Measurements from ENCODE around the gene FAM167B.
A peak's percentile ranks its signal among the peaks of the same experiment; 100 is the strongest.

The FAM167B gene

DNA sequence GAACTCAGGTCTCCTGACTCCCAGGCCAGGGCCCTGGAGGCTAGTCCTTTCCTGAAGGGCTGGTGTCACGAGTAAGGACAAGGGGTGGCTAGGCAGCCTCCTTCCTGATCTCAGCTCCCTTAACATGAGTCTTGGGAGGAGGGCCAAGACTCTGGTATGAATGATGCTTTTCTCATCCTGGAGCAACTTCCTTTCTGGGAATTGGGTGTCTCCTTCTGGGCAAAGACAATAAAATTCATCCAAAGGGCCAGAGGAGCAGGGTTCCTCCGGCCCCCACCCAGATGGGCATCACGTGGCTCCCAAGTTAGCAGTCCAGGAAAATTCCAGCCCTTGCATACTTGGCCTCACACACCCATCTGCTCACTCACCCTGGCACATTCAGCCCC is at the start of gene FAM167B:
Gene FAM167B (plus strand): TSS at position 335 of the 386 bp plus-strand sequence. CDS start 200 bp downstream, outside the sequence.
- DNase-seq (ENCODE audit: low read depth in 2 of 2), result no peak

DNA sequence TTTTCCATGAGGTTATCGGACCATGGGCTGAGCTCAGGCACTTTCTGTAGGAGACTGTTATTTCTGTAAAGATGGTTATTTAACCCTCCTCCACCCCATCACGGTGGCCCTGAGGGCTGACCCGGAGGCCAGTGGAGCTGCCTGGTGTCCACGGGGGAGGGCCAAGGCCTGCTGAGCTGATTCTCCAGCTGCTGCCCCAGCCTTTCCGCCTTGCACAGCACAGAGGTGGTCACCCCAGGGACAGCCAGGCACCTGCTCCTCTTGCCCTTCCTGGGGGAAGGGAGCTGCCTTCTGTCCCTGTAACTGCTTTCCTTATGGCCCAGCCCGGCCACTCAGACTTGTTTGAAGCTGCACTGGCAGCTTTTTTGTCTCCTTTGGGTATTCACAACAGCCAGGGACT is 49.2 kb upstream of the FAM167B start:
- DNase-seq (ENCODE audit: low read depth in 2 of 2), result no peak

DNA sequence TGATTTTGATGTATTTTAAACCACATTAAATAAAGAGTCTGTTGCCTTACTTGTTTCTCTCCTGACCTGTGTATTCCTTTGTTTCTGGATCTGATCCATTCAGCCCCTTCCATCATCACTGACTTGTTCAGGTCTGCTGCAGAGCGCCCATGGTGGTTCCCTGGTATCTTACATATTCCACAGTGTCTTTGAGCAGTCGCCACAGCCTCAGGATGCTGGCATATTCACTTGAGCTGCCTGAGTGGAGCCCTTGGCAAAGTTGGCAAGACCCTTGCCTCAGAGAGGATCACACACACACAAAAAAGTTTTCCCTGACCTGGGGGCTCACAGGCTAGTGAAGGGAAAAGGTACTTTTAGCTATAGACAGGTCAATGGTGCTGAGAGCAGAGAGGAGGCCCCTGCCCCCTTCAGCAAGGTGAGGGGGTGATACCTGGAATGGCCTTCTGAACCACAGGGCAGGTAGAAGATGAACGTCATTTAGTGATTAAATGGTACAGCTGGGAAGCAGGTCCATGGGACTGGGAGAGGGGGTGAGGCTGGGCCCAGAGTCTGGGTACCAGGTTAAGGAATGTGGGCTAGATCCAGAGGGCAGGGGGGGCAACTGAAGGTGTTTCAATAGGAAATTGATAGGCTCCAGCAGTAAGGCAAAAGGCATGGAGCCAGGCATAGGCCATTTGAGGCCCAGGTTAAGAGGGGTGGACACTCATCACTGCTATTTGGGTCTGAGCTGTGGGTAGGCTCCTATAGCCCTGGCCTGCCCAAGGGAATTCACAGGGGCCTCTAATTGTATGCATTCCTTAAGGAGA is 48.6 kb upstream of the FAM167B start:
- DNase-seq (ENCODE audit: low read depth in 2 of 2), result no peak

DNA sequence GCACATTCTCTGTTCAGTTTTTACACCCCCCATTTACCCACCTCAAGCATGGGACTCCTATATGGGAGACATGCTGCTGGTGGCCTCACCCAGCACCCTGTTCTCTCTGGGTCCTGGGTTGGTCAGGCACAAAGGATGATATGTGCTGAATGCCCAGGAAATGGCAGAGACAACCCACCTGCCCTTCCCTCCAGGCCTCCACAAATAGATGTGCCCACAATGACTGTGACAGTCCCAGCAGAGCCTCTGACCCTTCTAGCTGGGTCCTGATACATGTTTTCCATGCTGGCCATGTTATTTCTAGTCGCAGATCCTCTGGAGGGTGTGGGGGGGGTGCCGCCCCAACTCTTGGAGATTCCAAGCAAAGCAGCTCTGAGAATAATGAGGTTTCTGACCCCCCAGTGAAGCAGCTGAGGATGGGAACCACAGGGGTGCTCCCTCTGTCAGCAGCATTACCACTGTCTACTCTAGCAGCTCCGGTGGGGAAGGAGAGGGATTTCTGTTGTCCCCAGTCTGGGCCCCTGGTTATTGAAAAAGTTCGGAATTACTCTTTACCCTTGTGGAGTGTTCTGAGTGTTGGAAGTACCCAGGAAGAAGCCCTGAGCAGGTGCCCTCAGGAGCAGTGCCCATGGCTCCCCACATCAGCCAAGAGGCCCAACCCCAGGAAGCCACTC is 47.8 kb upstream of the FAM167B start:
- no peak for DNase-seq (ENCODE audit: low read depth in 2 of 2)

DNA sequence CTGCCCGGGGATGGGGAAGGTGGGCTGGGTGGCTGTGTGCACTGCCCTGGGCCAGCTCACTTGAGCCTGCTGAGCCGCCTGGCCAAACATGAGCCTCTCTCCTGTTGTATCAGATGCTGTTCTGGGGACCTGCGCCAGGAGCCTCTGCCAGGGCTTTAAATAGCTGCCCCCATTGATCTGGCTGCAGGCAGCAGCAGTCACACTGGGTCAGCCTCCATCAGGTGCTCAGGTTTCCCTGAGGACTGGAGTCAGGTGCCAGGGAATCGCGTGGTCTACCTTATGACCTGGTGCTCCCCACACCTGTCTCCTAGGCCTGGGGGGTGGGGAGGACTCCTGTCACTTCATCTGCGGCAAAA is 47.3 kb upstream of the FAM167B start:
- no peak for DNase-seq (ENCODE audit: low read depth in 2 of 2)

DNA sequence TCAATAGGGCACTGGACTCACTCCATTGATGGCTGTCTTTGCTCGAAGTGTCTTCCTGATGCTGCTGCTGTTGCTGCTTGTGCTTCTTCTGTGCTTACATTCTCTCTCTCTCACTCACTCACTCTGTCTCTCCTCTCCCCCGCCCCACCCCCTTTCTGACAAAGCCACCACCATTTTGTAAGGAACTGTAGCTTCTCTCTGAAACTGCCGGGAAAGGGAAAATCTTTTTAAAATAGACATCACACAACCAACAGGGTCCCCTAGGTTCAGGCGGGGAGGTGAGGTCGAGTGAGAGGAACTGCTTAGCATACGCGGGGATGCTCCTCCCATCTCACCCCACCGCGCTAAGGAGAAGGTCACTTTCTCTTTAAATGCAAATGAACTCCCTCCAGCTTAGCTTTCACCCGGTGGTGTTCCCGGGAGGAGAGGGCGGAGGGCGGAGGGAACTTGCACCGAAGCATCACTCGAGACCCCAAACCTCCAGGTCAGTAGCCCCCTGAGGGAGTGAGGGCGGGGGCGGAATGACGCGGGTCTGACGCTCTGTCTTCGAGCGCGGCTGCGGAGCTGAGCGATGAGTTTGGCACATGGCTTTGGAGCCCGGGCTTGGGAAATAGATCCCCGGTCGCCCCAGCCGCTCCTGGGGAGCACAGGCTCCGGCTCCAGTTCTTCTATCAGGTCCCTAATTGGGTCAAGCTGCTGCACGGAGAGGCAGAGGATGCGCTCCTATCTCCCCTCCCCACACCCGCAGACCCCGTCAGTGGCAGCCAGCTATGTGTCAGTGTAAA is 46.6 kb upstream of the FAM167B start, which contains the start of gene CCDC28B:
Gene CCDC28B (plus strand): TSS at position 370 of the 785 bp plus-strand sequence. CDS start 1,341 bp downstream, outside the sequence.
- DNase-seq (ENCODE audit: low read depth in 2 of 2), result peak; percentile 19 to 49

DNA sequence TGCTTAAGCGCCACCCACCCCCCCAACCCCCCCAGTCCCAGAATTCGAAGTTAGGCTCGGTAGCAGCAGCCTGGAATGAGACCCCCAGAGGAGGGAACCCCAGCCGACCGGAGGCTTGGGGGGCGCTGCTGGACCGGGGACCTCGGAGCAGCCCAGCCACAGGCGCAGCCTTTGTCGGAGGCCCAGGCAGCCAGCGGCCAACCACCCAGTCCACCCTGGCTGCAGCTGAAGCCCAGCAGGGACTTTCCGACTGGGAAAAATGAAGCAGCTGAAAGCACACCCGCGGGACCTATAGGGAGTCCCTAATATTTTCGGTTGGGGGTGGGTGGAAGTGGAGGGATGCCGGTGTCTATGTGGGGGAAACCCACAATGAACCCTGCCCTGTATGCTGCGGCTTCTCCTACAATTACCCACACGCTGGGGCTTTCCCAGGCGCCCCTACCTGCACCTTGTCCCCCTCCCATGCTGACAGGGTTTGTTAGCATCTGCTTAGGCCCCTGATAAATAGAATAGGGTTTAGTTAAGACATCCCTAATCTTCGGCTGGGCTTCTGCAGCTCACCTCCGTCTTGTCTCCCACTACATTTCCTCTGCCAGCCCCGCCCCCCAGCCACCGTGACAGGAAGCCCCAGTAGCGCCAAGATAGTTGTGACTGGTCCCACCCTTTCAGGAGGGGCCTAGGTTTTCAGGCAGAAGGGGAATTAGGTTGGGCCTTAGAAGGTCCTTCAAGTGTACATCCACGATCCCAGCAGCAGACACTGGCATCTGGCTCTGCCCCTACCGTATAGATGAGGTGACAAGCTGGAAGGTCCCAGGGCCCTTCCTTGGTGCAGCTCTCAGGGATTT is 45.8 kb upstream of the FAM167B start:
- peak; percentile 55 to 69 for DNase-seq (ENCODE audit: low read depth in 2 of 2)

DNA sequence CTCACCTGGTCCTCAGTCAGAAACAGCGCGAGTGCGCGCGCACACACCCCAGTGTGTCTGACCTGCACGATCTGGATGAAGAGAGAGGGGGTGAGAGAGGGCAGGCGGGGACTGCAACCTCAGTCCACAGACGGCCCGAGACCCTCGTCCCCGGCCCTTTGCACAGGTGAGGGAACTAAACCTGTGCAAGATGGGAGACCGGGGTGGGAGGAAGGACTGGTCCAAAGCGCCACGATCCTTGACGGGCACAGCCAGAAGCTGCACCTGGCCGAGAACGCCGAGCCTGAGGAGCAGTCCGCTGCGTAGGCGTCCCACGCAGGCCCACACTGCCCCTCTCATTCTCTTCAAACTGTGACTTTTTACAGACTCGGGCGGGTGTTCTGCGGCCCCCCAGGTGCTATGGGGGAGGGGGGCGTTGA is 42.1 kb upstream of the FAM167B start:
- no peak for DNase-seq (ENCODE audit: low read depth in 2 of 2)

DNA sequence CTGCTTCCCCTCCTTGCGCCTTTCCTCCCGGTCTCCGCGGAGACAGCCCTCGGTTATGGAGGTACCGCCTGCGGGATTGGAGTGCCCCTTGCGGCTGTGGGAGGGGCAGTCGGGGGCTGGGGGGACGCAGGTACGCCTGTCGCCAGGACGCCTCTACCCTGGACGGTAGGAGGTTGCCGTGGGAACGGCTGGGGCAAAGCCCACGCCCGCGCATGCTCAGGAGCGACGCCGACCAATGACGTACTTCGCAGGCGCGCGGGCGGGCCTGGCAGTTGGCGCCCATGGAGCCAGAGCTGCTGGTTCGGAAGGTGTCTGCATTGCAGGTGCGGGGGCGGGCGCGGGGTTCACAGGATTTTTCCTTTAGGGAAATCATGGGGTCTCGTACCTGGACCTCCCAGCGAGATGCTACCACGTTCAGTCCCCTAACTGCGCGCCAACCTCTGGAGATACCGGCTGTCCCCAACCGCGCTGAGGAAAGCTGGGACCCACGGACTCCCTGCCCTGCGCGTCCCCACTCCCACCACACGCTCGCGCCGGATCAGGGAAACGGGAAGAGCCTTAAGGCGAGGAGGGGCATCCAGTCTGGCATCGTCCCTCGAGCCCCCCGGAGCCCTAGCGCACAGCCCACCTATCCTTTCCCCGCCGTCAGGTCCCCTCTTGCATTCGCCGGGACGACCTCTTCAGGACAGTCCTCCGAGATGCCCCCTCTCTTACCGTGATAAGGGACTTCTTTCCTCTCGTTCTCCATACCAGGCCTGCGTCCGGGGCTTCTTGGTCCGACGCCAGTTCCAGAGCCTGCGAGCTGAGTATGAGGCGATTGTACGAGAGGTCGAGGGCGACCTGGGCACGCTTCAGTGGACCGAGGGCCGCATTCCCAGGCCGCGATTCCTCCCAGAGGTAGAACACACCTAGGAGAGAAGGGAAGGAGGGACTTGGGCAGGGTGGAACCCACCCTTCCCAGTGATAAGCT is 41.3 kb upstream of the FAM167B start, which contains the start of gene IQCC:
Gene IQCC (plus strand): TSS at position 271 of the 970 bp plus-strand sequence. CDS start 11 bp downstream, at position 282.
- DNase-seq (ENCODE audit: low read depth in 2 of 2), result peak; percentile 67 to 79

DNA sequence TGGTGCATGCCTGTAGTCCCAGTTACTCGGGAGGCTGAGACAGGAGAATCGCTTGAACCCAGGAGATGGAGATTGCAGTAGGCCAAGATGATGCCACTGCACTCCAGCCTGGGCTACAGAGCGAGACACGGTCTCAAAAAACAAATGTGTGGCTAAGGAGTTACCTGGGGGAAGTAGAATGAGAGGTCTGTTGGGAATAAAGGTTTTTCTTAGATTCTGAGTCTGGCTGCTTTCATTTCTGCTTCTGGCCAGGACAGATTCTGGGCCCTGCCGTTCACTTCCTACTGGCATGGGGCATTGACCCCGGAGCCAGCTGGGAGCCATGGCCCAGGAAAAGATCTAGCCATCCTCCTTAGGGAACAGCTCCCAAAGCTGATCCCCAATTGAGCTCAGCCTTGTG is 38.6 kb upstream of the FAM167B start:
- no peak for DNase-seq (ENCODE audit: low read depth in 2 of 2)

DNA sequence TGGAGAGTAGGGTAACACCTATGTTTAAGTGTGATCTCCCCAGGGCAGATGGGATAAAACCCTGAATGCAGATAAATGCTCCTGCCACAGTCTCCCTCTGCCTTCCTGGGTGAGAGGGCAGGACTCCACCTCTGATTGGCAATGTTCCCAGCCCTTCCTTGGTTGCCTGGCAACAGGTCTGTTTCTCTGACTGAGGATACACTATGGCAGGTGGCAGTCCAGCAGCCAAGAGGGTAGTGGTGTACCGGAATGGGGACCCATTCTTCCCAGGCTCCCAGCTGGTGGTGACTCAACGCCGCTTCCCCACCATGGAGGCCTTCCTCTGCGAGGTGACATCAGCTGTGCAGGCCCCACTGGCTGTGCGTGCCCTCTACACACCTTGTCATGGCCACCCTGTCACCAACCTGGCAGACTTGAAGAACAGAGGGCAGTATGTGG is 38.1 kb upstream of the FAM167B start, which contains the start of gene DCDC2B:
Gene DCDC2B (plus strand): TSS at position 199 of the 438 bp plus-strand sequence. CDS start 5 bp downstream, at position 204.
- DNase-seq (ENCODE audit: low read depth in 2 of 2), result no peak

DNA sequence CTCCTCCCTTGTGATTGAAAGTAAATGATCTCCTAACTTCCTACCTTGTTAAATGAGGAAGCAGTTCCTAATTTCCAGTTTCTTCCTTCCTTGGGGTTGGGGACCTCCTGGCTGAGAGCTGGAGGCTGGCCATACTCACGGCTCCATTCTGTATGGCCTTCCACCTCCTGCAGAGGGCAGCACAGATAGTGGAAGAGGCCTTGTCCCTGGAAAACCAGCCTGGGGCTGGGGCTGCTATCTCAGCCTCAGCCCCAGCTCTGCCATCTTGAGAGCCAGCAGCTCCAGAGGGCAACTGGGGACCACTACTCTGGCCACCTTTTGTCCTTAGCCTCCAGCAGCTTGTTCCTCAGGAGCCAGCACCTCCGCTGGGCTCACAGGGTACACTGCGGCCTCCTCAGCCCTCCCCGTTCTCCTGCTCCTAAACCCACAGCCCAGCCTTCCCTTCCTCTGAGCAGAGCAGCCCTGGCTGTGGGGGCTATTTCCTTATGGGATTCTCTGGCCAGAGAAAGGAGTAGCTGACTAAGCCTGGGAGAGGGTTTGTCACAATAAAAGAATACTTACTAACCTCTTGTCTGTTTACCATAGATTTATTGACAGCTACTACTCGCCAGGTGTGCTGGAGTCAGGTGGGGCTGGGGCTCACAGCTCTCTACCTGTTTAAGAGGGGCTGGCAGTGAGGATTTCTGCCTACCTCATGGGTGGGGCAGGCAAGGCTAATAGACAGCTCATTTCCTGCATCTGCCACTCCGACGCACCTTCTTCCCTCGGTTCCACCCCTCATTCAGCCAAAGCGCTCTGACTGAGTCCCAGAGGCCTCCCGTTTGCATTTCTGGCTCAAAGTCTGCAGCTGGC is 31.2 kb upstream of the FAM167B start:
- DNase-seq (ENCODE audit: low read depth in 2 of 2), result peak; percentile 23 to 34

DNA sequence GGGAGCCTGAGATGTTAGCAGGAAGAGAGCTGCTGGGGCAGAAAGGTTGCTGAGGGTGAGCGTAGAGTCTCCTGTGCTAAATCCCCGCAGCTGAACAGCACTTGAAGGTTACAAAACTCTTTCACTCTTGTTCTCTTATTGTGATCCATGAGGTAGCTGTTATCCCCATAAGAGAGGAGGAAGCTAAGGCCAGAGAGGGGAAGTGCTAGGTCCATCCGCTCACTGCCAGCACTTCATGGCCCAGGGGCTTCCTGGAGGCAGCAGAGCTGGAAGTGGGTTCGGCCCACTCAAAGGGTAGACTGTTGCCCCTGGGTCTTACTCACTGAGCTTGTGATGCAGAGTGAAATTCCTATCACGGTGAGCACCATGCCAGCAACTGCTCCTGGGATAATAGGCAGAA is 30.5 kb upstream of the FAM167B start:
- no peak for DNase-seq (ENCODE audit: low read depth in 2 of 2)

DNA sequence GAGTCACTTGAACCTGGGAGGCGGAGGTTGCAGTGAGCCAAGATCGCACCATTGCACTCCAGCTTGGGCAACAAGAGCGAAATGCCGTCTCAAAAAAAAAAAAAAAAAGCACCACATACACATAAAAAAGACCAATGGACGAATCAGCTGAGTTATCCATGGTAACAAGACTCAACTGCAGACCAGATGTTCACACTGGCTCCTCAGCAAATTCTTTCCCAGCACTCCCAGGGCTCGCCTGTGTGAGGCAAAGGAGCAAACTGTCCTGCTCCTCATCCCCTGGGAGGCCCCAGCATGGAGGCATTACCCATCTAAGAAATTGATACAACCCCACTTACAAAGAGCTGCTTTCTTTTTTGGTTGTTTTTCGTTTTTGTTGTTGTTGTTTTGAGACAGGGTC is 28.0 kb upstream of the FAM167B start:
- no peak for DNase-seq (ENCODE audit: low read depth in 2 of 2)

DNA sequence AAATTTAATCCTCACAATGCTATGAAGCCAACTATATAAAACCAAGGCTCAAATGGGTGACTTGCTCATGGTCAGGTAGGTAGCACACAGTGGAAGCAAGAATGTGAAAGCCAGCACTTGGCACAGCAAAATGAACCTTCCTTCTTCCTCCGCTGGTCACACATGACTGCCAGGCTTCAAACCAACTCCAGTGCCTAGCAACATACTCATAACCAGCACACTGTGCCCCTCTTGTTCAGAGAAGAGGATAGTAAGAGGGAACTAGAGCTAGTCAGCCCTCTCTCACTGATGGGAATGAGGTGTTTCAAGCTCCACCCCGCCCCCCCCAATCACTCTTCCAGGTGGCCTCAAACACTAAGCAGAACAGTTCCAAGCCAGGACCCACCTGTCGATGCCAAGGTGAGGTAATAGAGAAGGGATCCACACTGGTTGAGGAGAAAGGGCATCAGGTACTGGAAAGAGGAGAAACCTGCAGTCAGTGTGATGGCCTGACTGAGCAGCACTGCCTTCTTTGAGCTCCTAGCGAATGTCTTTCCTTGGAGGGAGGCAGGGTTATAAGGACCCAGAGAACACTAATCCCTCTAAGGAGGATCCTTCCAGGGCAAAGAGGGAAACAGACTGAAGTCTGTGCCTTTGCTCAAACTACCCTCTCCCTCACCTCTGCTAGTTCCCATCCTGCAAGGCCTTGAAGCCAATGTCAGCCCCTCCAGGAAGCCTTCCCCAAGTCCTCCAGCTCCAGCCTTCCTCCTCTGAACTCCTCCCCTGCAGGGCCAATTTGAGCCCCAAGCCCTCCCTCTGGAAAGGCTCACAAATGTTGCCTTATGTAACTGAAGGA is 26.1 kb upstream of the FAM167B start:
- DNase-seq (ENCODE audit: low read depth in 2 of 2), result no peak

DNA sequence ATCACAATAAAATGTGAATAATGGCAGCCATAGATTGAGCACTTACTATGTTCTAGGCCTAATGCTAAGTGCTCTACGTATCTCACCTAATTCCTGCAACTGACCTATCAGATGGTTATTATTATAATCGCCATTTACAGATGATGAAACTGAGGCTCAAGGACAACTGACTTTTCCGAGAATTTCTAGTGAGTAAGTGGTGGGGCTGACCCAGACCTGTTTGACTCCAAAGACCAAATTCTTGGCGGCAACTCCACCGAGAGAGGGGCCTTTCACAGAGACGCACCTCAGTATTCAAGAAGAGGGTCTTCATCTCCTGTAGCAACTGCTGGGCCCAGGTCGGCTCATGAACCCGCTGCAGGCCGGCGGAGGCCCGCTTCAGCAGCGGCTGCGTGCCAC is 25.4 kb upstream of the FAM167B start:
- DNase-seq (ENCODE audit: low read depth in 2 of 2), result no peak

DNA sequence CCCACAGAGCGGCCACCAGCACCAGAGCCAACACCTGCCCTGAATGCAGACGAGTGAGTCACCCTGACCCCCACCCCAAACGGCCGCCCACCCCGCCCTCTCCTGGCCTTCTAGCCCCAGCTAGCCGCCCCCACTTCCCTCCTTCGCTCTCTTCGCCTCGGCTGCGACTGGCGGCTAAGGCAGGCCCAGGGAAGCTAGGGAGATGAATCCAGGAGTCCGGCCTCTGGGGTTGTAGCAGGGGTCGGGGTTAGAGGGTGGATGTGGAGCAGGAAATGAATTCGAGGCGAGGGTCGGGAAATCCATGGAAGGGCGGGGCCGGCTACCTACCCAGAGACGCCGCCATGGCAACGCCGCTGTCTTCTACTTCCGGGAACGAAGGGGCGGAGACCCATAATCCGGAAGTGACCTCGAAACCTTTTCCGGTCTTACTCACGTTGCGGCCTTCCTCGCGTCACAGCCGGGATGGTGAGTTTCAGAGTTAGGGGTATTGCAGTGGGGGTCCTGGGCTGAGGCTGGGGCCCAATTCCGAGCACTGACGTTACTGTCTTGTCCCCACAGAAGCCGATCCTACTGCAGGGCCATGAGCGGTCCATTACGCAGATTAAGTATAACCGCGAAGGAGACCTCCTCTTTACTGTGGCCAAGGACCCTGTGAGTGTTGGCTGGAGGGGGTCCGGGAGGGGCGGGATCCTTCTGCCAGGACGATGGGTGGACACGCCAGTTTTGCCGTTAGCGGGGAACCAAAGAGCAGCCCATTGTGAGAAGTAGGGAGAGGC is 24.9 kb upstream of the FAM167B start, which contains the start of the genes EIF3I and TMEM234:
Gene EIF3I (plus strand): TSS at position 428 of the 776 bp plus-strand sequence. CDS start 35 bp downstream, at position 463.
Gene TMEM234 (minus strand): TSS at position 374 of the 776 bp plus-strand sequence. CDS start 31 bp downstream, at position 343.
- peak; percentile 89 for DNase-seq (ENCODE audit: low read depth in 2 of 2)

Measured in stimulated activated CD8-positive, alpha-beta memory T cell treated with anti-CD3 and anti-CD28 coated beads, Interleukin-7, amount 100 ng/mL, for 4 hours (primary cell).